Measurements from ENCODE around the gene ANGPTL2. TPM values are rescaled to one million over a fixed set of nuclear protein-coding genes. Genes with fewer than 3 reads are reported as not detected.

The ANGPTL2 gene
- total RNA-seq, 1 donor from 2014 or later: 19.2 TPM

DNA sequence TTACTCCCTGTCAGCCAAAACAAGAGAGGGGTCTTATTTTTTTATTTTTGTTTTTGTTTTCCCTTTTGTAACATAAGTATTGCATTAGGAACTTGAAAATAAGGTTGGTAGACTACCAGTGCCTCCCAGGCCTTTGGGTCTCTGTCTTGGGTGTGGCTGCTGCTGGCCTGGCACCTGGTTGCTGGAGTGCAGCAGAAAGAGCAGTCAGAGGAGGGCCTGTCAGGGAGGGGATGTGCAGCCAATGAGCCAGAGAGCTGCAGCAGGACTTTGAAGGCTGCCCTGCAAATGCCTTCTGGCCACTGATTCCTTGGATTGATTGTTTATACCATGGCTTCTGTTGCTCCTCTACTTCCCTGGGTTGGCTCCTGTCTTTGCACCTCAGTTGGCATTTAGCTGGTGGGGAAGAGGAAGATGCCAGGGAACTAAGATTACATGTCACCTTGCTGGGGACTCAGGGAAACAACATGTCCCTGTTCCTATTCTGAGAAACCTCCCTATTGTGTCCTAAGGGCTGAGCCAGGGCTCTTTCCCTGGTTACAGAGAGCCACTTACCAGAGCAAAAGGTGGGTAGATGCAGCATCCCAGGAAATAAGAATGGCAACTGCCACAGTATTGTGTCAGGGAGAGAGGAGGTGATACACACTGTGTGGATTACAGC is 66.6 kb downstream of the ANGPTL2 start:
- no peak for DNase-seq (ENCODE audit: low read depth, low spot score)
- peaks cover 2% of the 10 kb centered on the region for H3K36me3 Mint-ChIP-seq (ENCODE audit: low read depth)
- no peak overlapping the region for H3K27ac Mint-ChIP-seq (ENCODE audit: unreplicated experiment)
- H3K4me3 Mint-ChIP-seq: no peak overlapping the region
- no peaks in the 10 kb centered on the region for H3K27me3 Mint-ChIP-seq (ENCODE audit: low read depth)
- peaks cover 22% of the 10 kb centered on the region for H3K4me1 Mint-ChIP-seq
- TF ChIP-seq CTCF (conservative IDR thresholded peaks at IDR 0.05): no peak
- H3K9me3 Mint-ChIP-seq: no peaks in the 10 kb centered on the region

DNA sequence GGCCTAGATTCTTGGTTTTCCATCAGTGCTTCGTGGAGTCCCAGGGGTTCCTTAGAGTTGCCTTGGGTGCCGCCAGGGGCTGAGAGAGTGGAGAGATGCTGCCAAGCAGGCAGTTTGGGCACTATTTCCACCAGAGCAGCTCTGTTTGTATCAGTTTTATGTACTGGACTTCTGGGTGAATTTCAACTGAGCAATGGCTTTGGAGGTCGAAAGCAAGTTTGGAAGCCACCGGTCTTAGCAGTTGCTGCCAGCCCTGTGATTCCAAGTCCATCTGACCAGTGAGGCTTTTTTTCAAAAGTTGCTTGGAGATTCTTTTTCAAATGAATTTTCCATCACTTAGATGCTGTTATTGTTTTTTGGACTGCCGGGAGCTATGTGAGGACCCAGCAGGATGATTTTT is 68.5 kb downstream of the ANGPTL2 start:
- H3K4me3 Mint-ChIP-seq: no peak overlapping the region
- no peak for TF ChIP-seq CTCF (conservative IDR thresholded peaks at IDR 0.05)
- no peak overlapping the region for H3K27ac Mint-ChIP-seq (ENCODE audit: unreplicated experiment)
- no peak for DNase-seq (ENCODE audit: low read depth, low spot score)
- H3K36me3 Mint-ChIP-seq (ENCODE audit: low read depth): no peaks in the 10 kb centered on the region
- H3K9me3 Mint-ChIP-seq: no peaks in the 10 kb centered on the region
- peaks cover 15% of the 10 kb centered on the region for H3K4me1 Mint-ChIP-seq
- H3K27me3 Mint-ChIP-seq (ENCODE audit: low read depth): no peaks in the 10 kb centered on the region

- no peak overlapping the region for H3K4me3 Mint-ChIP-seq
- no peak for DNase-seq (ENCODE audit: low read depth, low spot score)
- H3K27me3 Mint-ChIP-seq (ENCODE audit: low read depth): no peaks in the 10 kb centered on the region
- H3K9me3 Mint-ChIP-seq: no peaks in the 10 kb centered on the region
- peaks cover 8% of the 10 kb centered on the region for H3K4me1 Mint-ChIP-seq
- H3K27ac Mint-ChIP-seq (ENCODE audit: unreplicated experiment): no peak overlapping the region
- TF ChIP-seq CTCF (conservative IDR thresholded peaks at IDR 0.05): no peak
- no peaks in the 10 kb centered on the region for H3K36me3 Mint-ChIP-seq (ENCODE audit: low read depth)
Measured at GRCh38 chr9:127053057-127053821, 69.2 kb downstream of the ANGPTL2 start.

- H3K9me3 Mint-ChIP-seq: no peaks in the 10 kb centered on the region
- no peak overlapping the region for H3K27ac Mint-ChIP-seq (ENCODE audit: unreplicated experiment)
- no peak for DNase-seq (ENCODE audit: low read depth, low spot score)
- H3K4me1 Mint-ChIP-seq: no peaks in the 10 kb centered on the region
- TF ChIP-seq CTCF (conservative IDR thresholded peaks at IDR 0.05): no peak
- no peaks in the 10 kb centered on the region for H3K27me3 Mint-ChIP-seq (ENCODE audit: low read depth)
- no peaks in the 10 kb centered on the region for H3K36me3 Mint-ChIP-seq (ENCODE audit: low read depth)
- H3K4me3 Mint-ChIP-seq: no peak overlapping the region
Measured at GRCh38 chr9:127051881-127052595, 70.4 kb downstream of the ANGPTL2 start.

- no peak for DNase-seq (ENCODE audit: low read depth, low spot score)
- no peak for TF ChIP-seq CTCF (conservative IDR thresholded peaks at IDR 0.05)
- no peaks in the 10 kb centered on the region for H3K27me3 Mint-ChIP-seq (ENCODE audit: low read depth)
Measured at GRCh38 chr9:127050591-127051001, 71.8 kb downstream of the ANGPTL2 start.

More at GRCh38 chr9:127050591-127051001, 71.8 kb downstream of the ANGPTL2 start:
- no peak overlapping the region for H3K4me3 Mint-ChIP-seq
- H3K9me3 Mint-ChIP-seq: no peaks in the 10 kb centered on the region
- no peaks in the 10 kb centered on the region for H3K4me1 Mint-ChIP-seq
- H3K36me3 Mint-ChIP-seq (ENCODE audit: low read depth): no peaks in the 10 kb centered on the region
- no peak overlapping the region for H3K27ac Mint-ChIP-seq (ENCODE audit: unreplicated experiment)
